Keratinocyte (primary cell): Measurements from ENCODE around the gene MARS1. TPM values are rescaled to one million over a fixed set of nuclear protein-coding genes. Genes with fewer than 3 reads are reported as not detected.

ENCODE experiments used
- DNase-seq: peaks from one replicate; pipeline ENCODE4 v3.0.0-alpha.2; 2011; ENCODE audit warnings: low read depth, missing footprints, low spot score
- FAIRE-seq: peaks from 2 replicates; lab custom pipeline; 2011; peaks lifted over from hg19 to GRCh38; lab: Jason Lieb, UNC
- H2AFZ ChIP-seq: 2 replicates; pipeline ENCODE4 v1.6.0; 2012; ENCODE audit warnings: low read length, control low read depth, inconsistent platforms; ENCODE audit not compliant: control insufficient read depth
- H3K27ac ChIP-seq: 2 replicates; pipeline ENCODE4 v1.5.1; 2011; ENCODE audit warnings: low read length; ENCODE audit not compliant: control insufficient read depth, insufficient read depth
- H3K27me3 ChIP-seq: 3 replicates; pipeline ENCODE4 v1.6.0; 2011; ENCODE audit warnings: low read length; ENCODE audit not compliant: control insufficient read depth, insufficient read depth; ENCODE audit errors: extremely low read depth
- H3K36me3 ChIP-seq, 2 experiments: 2 replicates in 1 of 2; 3 replicates in 1 of 2; pipeline ENCODE4 v1.5.1; 2011; ENCODE audit warnings: low read length in 2 of 2, mild to moderate bottlenecking in 1 of 2; ENCODE audit not compliant: control insufficient read depth in 2 of 2, insufficient read depth in 2 of 2; ENCODE audit errors: extremely low read depth in 1 of 2
- H3K4me1 ChIP-seq: 3 replicates; pipeline ENCODE4 v1.5.1; 2011; ENCODE audit warnings: low read length; ENCODE audit not compliant: control insufficient read depth, insufficient read depth; ENCODE audit errors: extremely low read depth
- H3K4me2 ChIP-seq: 3 replicates; pipeline ENCODE4 v1.6.0; 2011; ENCODE audit warnings: low read depth, low read length; ENCODE audit not compliant: control insufficient read depth, insufficient read depth; ENCODE audit errors: extremely low read depth
- H3K4me3 ChIP-seq, 3 experiments: fragments of 200-600 bp in 1 of 3; sonication (generic) in 1 of 3; 2 replicates in 2 of 3; 3 replicates in 1 of 3; pipeline ENCODE4 v1.5.1; 2011 to 2016; ENCODE audit warnings: low read length in 3 of 3, mild to moderate bottlenecking in 3 of 3, control low read depth in 2 of 3, inconsistent platforms in 1 of 3, low read depth in 1 of 3, mixed read lengths in 1 of 3, mixed run types in 1 of 3, moderate library complexity in 1 of 3; ENCODE audit not compliant: control insufficient read depth in 2 of 3, insufficient read depth in 2 of 3; ENCODE audit errors: extremely low read depth in 1 of 3
- H3K79me2 ChIP-seq: 2 replicates; pipeline ENCODE4 v1.6.0; 2012; ENCODE audit warnings: low read length; ENCODE audit not compliant: control insufficient read depth, insufficient read depth
- H3K9ac ChIP-seq: 3 replicates; pipeline ENCODE4 v1.6.0; 2011; ENCODE audit warnings: low read length; ENCODE audit not compliant: control insufficient read depth, insufficient read depth; ENCODE audit errors: extremely low read depth
- H3K9me1 ChIP-seq: 3 replicates; pipeline ENCODE4 v1.6.0; 2011; ENCODE audit warnings: low read length; ENCODE audit not compliant: control insufficient read depth, insufficient read depth; ENCODE audit errors: extremely low read depth
- H3K9me3 ChIP-seq: 2 replicates; pipeline ENCODE4 v1.5.1; 2012; ENCODE audit warnings: low read depth, low read length; ENCODE audit not compliant: control insufficient read depth
- H4K20me1 ChIP-seq: 3 replicates; pipeline ENCODE4 v1.6.0; 2011; ENCODE audit warnings: low read length; ENCODE audit not compliant: control insufficient read depth, insufficient read depth; ENCODE audit errors: extremely low read depth
- CTCF ChIP-seq, 3 experiments: IDR thresholded peaks in 1 of 3; conservative IDR thresholded peaks in 1 of 3; optimal IDR thresholded peaks in 1 of 3; 2 replicates in 2 of 3; 3 replicates in 1 of 3; pipeline versions ENCODE3 to v1.5.1; 2011; ENCODE audit warnings: low read length in 3 of 3, mild to moderate bottlenecking in 3 of 3, moderate library complexity in 2 of 3, control low read depth in 1 of 3, inconsistent platforms in 1 of 3; ENCODE audit not compliant: insufficient read depth in 2 of 3; ENCODE audit errors: extremely low read depth in 1 of 3
- EZH2 ChIP-seq: IDR thresholded peaks from one replicate; pipeline ENCODE4 v1.6.1; 2012; ENCODE audit warnings: inconsistent platforms, mild to moderate bottlenecking, low read length, moderate library complexity
- dilution Hi-C: fragments of 300-500 bp; cut with MboI; formaldehyde crosslinking; loops from one replicate; pipeline ENCODE4 v1.7.0; 2020; ENCODE audit warnings: low sequenced_read_pairs; ENCODE audit not compliant: extremely low pct_ligation_motif_present
- polyA plus RNA-seq, 5 experiments: library from polyadenylated mRNA; depleted of rRNA in 3 of 5; stranded (reverse) in 3 of 5; stranded (forward) in 1 of 5; unstranded in 1 of 5; fragments of >200 nt; gene quantifications; 1 replicate in 1 of 5; 2 replicates in 3 of 5; 3 replicates in 1 of 5; pipeline versions ENCODE4 v1.2.1 to v1.2.3, GENCODE V29; 2011 to 2012; ENCODE audit warnings: missing spikeins in 2 of 5, low read depth in 1 of 5, low replicate concordance in 1 of 5

Gene MARS1
- polyA plus RNA-seq, 1 donor (not counting 4 experiments of a cell fraction or from before 2014, with no cell fraction given) = 125 TPM

DNA sequence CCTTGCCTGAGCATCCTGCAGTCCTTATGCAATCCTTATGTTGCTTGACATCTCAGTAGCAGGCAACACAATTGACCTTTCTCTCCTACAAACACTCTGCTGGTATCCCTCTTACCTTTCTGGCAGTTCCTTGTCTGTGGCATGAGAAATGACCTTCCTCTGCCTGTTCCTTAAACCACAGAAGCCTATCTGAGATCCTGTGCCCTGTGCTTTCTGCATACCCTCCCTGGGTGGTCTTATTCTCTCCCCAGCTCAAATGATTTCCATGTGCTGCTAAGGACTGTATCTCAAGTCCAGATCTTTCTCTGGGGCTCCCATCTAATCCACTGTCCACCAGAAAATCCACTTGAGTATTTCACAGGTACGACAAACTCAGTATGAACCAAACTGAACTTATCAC lies 6.2 kb upstream of the MARS1 start:
- Histone ChIP-seq H2AFZ (no peak overlapping the region), H3K27ac (no peak overlapping the region), H3K4me3 (no peak overlapping the region), H3K27me3 (peaks cover 30% of the 10 kb centered on the region), H3K9me3 (no peaks in the 10 kb centered on the region), H3K4me2 (no peak overlapping the region), H3K9ac (no peak overlapping the region), H4K20me1 (no peaks in the 10 kb centered on the region), H3K4me1 (no peaks in the 10 kb centered on the region), H3K36me3 (no peaks in the 10 kb centered on the region), H3K9me1 (no peaks in the 10 kb centered on the region), H3K79me2 (no peaks in the 10 kb centered on the region)
- dilution Hi-C loops = no loop called here
- no peak for DNase-seq
- no peak for TF ChIP-seq CTCF (optimal IDR thresholded peaks at IDR 0.05 in 1 of 3, IDR thresholded peaks at IDR 0.05 in 1 of 3, conservative IDR thresholded peaks at IDR 0.05 in 1 of 3; ENCODE audit: extremely low read depth in 1 of 3, insufficient read depth in 2 of 3, low read length in 3 of 3)
- no peak for FAIRE-seq

GRCh38 chr12:57483466-57483865 lies 4.4 kb upstream of the MARS1 start:
- TF ChIP-seq CTCF (optimal IDR thresholded peaks at IDR 0.05 in 1 of 3, IDR thresholded peaks at IDR 0.05 in 1 of 3, conservative IDR thresholded peaks at IDR 0.05 in 1 of 3; ENCODE audit: extremely low read depth in 1 of 3, insufficient read depth in 2 of 3, low read length in 3 of 3) (no peak), EZH2 (no peak)
- peaks cover 6% of the 10 kb centered on the region for H3K79me2 ChIP-seq
- H3K4me2 ChIP-seq = no peak overlapping the region
- no peak overlapping the region for H3K27ac ChIP-seq
- no peaks in the 10 kb centered on the region for H4K20me1 ChIP-seq
- H3K9ac ChIP-seq = no peak overlapping the region
- H3K9me1 ChIP-seq = no peaks in the 10 kb centered on the region
- H3K36me3 ChIP-seq = no peaks in the 10 kb centered on the region
- dilution Hi-C loops = no loop called here
- H3K4me3 ChIP-seq = no peak overlapping the region
- H3K27me3 ChIP-seq = peaks cover 13% of the 10 kb centered on the region
- H3K9me3 ChIP-seq = no peaks in the 10 kb centered on the region
- H2AFZ ChIP-seq = no peak overlapping the region
- DNase-seq (no peak), FAIRE-seq (no peak)
- H3K4me1 ChIP-seq = no peaks in the 10 kb centered on the region
